CD1c-positive myeloid dendritic cell (primary cell): Measurements from ENCODE around the gene KIAA1958.

Experiments used
- DNase-seq: peaks from one replicate; pipeline ENCODE4 v3.0.0-alpha.2; 2016; ENCODE audit errors: extremely low spot score

The KIAA1958 gene

DNA sequence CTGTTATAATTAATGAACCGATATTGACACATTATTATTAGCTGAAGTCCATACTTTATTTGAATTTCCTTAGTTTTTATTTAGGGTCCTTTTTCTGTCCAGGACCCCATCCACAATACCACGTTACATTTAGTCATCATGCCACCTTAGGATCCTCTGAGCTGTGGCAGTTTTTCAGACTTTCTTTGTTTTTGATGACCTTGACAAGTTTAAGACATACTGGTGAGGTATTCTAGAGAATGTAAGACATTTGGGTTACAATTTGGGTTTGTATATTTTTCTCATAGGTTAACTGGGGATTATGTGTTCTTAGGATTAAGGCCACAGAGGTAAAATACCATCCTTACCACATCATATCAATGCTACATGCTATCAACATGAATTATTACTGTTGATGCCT lies 42.7 kb downstream of the KIAA1958 start:
- no peak for DNase-seq

DNA sequence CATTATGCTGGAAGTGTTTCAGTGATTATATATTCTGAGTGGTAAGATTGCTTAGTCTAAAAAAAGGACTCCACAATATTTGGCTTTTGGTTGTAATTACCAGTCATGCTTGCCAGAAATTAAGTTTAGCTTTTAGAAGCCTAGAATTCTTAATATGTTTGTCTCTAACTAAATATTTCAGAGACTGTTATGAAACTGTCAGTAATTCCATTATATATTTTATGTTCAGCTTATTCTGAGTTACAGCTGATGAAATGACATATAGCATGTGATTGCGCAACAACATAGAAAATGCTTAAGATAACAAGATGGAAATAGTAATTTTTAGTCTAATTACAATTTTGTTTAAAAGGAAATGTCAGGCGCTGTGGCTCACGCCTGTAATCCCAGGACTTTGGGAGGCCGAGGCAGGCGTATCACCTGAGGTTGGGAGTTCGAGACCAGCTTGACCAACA lies 44.2 kb downstream of the KIAA1958 start:
- DNase-seq = no peak

DNA sequence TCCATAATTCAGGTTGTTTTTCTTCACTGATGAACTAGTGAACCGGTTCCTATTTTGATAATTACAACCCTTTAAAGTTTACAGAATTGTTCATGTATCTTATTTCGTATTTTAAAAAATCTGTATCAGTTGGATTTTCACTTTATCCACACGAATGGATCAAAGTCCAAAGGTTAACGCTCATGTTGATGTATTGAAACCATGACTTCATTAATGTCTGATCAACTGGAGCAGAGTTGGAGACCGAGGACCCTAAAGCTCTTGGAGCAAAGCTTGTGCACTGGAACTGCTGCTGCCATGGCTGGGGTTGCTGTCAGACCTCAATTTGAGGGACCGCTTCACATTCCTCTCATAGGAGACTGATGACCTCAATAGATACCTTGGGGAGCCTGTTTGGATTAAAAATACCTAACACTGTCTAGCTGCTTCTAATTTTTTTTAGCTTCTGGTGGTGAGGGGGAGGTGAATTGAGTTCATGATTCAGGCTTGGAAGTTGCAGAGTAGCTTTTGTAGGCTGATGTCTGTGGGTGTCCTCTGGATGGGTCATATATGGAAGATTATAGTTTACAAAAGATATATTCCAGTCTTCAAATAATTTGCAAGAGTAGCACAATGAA lies 45.1 kb downstream of the KIAA1958 start:
- DNase-seq = no peak

DNA sequence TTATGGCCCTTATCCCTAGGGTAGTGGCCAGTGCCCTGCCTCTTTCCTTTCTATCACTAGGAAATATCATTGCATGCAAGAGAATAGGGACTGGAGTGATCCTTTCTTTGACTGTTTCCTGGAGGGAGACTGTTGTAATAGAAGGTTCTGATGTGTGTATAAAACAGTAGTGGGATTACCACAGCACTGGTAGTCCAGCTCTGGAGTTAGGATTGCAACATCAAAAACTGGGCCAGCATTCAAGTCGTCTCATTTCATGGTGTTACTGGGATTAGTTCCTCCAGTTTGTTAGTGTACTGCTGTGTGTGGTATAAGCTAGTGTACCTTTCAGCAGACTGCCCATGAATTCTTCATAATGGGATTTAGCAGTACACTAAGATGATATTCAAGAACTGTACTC lies 45.8 kb downstream of the KIAA1958 start:
- no peak for DNase-seq

DNA sequence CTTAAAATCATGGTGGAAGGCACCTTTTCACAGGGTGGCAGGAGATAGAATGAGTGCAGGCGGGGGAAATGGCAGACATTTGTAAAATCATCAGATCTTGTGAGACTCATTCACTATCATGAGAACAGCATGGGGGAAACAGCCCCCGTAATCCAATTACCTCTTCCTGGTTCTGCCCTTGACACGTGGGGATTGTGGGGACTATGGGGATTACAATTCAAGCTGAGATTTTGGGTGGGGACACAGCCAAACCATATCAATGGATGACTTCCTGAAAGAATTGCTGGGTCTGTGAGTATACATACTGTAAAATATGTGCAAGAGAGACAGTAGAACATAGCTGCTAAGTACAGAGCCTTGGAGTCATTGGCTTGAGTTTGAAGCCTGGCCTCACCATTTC lies 47.0 kb downstream of the KIAA1958 start:
- DNase-seq = no peak

DNA sequence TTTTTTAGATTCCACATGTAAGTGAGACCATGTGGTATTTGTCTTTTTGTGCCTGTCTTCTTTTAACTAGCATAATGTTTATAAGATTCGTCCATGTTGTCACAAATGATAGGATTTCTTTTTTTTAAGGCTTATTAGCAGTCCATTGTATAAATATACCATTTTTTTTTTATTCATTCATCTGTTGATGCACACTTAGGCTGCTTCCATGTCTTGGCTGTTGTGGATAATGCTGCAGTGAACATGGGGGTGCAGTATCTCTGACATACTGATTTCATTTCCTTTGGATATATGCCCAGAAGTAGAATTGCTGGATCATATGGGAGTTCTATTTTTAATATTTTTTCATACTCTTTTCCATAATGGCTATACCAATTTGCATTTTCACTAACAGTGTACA lies 48.7 kb downstream of the KIAA1958 start:
- DNase-seq = no peak

DNA sequence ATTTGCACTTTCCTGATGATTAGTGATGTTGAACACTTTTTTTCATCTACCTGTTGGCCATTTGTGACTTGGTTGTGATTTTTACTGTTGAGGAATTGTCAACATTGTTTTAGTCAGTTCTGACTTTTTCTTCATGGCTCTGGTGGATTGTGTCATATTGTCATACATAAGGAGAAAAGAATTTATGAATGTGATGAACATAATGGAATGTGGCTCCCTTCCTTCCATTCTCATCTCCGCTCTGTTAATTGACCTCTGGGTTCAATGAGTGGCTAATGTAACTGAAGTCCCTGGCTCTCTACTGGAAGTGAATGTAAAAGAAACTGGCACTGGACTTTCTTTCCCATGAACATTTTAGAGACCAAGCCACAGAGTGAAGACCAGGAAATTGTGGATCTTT lies 49.2 kb downstream of the KIAA1958 start:
- no peak for DNase-seq

DNA sequence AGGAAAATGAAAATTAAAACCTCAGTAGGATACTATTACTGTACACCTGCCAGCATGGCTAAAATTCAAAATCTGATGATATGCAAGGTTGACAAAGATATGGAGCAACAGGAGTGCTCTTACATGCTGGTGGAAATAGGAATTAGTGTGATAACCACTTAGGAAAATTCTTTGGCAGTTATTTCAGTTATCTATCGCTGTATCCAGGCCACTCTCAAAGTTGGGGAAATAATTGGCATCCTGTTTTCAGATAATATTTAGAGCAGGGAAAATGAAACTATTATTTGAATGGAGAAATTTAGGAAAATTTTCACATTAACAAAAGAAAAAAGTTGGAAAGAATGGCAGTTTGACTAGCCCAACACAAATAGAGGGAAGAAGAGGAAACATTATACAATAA lies 50.9 kb downstream of the KIAA1958 start:
- DNase-seq = no peak

DNA sequence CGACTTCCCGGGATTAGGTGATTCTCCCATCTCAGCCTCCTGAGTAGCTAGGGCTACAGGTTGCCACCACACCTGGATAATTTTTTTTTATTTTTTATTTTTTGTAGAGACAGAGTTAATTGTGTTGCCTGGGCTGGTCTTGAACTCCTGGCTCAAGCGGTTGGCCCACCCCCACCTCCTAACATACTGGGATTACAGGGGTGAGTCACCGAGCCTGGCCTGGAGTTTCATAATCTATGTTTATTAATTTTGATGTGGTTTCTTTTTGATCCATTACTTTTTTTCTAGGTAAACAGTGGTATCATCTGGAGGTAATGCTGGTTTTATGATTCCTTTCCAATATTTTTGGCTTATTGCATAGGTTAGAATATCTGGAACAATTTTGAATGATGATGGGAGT lies 54.2 kb downstream of the KIAA1958 start:
- no peak for DNase-seq

DNA sequence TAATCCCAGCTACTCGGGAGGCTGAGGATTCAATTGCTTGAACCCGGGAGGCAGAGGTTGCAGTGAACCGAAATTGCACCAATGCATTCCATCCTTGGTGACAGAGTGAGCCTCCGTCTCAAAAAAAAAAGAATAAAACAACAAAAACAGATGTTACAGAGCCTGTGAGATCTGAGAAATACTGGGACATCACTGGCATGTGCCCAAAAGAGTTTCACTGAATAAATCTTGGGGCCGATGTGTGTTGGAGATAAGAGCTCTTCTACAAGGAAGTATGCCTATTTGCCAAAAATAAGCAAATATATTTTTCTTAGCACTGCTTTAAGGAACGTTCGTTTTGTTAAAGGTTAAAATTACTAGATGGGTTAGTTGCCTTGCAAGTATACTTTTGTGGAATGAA lies 55.1 kb downstream of the KIAA1958 start:
- DNase-seq = no peak

DNA sequence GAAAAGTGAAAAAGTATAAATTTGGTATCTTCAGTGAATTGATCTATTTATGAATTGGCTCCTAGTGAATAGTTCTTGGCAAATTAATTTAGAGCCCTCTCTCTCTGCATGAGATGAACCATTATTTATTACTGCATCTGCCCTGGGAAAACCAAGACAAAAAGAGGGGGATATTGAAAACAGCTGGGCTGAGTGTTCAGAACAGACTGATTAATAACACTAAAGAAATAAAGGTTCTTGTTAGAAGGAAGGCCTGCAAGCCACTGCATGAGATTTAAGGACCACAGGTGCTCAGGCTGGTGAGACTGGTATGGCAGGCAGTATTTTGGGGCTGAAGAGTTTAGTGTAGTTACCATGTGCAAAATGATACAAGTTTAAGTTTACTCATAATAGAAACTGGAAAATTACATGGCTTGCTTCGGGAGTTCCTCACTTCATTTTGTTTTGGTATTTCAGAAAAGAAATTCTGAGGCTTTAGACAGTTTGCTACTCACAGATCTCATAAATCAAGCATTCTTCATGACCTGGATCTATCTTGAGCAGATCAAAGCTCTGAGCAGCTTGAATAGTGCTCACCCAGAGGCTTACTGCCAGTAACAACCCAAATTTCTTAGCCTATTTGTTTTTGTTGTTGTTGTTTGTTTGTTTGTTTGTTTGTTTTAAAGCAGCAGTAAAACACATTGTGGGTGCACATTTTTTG lies 56.1 kb downstream of the KIAA1958 start:
- no peak for DNase-seq

DNA sequence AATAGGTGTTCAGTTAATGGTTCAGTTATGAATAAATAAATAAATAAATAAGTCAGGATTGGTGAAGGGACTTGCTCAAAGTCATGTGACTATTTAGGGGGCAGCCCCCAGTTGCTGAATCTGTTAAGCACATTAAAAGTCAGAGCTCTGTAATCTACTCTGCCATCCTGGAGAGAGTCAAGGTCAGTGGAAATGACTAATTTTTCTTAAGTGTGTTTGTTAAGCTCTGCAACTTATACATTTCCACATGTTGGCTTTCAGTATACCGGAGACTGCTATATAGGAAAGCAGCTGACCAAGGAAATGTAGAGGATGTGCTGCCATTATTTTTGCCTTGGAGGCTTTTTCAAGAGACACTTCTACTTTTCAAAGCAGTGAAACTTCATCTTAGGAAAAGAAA lies 57.9 kb downstream of the KIAA1958 start:
- DNase-seq = no peak

DNA sequence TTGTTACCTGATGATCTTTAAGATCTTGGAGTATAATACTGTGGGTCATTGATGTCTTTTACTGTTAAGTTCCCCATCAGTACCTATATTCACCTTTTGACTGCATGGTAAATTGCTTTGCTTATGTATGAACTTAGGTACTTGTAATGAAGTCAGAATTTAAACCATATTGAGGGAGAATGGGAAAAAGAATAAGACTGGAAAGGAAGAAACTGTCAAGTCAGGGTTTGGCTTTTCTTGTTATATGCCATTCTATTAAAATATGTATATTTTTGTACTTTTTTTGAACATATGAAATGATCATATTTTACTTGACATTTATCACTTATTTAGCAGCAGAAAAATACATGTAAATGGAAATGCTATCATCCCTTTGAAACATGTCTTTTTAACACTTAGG lies 58.6 kb downstream of the KIAA1958 start:
- DNase-seq = no peak

DNA sequence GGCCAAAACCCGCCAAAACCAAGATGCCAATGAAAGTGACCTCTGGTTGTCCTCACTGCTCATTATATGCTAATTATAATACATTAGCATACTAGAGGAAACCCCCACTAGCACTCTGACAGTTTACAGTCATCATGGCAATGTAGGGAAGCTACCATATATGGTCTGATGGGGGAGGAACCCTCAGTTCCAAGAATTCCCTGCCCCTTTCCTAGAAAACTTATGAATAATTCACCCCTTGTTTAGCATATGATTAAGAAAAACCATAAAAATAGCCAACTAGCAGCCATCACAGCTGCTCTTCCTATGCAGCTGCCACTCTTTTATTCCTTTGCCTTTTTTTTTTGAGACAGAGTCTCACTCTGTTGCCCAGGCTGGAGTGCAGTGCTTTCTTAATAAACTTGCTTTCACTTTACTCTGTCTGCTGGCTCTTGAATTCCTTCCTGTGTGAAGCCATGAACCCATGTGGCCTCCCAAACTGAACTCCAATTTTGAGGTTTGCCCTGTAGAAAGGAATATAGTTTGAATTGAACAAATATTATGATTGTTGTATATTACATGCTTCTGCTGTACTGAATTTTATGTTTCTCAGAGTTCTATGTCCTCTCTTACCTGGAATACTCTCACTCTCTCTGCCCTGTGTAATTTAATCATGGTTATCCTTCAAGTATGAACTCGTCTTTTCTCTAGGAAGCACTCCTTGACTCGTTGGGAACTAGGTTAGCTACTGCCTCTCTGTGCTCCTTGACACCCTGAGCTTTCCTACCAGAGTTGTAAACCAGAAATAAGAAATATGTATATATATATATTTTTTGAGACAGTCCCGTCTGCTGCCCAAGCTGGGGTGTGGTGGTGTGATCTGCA lies 59.8 kb downstream of the KIAA1958 start:
- DNase-seq = peak; percentile 54

DNA sequence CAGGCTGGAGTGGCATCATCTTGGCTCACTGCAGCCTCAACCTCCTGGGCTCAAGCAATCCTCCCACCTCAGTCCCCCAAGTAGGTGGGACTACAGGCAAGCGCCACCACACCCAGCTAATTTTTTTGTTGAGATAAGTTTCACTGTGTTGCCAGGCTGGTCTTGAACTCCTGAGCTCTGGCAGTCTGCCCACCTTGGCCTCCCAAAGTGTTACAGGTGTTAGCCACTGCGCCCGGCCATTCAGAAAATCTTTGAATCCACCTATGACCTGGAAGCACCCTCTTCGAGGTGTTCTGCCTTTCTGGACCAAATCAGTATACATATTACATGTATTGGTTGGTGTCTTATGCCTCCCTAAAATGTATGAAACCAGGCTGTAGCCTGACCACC lies 61.4 kb downstream of the KIAA1958 start:
- DNase-seq = no peak

DNA sequence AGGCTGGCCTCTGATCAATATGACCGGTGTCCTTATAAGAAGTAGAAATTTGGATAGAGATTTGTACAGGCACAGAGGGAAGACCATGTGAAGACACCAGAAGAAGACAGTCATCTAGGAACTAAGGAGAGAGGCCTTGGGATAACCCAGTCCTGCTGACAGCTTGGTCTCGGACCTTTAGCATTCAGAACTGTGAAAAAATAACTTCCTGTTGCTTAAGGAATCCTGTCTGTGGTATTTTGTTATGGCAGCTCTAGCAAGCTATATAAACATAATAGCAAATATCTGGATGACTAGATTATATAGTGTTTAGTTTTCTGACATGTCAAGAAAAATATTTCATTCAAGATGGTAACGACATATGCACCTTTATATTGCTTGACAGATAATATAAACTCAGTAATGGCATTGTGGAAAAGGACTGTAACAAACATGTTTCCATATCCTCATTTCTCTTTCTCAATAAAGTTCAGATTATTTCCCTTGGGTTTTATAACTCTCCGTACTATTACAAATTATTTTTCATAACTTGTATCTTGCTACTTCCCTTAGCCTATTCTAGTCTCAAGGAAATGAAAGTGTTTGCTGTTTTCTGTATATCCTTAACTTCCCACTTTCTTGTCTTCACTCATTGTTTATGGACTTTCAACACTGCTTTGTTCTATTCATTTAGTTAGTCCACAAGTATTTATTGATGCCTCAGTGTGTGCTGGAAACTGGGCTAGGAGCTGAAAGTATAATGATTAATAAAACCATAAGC lies 62.4 kb downstream of the KIAA1958 start:
- DNase-seq = peak; percentile 19

DNA sequence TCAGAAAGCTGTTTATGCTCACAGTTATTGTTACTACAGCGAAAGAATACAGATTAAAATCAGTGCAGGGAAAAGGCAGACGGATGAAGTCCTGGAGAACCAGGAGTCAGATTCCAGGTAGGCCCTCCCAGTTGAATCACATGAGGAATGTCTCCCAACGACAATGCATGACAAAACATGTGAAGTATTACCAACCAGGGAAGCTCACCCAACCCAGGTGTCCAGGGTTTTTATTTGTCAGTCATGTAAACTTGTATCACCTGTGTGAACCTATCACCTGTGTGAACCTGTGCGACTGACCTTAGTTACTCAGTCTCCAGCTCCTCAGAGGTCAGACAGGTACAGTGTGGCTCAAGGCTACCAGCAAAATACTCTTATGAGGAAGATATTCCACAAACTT lies 63.9 kb downstream of the KIAA1958 start:
- DNase-seq = no peak

DNA sequence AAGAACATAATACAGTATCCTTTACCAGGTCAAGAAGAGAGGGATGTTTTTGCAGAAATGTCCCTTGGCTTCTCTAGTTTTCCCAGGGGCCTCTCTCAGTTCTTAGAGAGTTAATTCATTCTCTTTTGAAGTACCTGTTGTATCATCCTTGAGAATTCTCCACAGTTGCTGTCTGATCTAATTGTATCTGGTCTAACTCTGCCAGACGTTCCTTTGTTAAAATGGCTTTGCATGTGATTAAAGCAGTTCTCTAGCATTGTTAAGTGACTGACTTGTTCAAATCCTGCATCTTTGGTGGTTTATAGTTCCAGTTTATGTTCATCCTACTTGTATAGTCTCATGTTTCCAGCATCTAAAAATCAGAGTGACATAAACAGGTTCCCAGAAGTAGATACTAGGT lies 65.0 kb downstream of the KIAA1958 start:
- DNase-seq = no peak

DNA sequence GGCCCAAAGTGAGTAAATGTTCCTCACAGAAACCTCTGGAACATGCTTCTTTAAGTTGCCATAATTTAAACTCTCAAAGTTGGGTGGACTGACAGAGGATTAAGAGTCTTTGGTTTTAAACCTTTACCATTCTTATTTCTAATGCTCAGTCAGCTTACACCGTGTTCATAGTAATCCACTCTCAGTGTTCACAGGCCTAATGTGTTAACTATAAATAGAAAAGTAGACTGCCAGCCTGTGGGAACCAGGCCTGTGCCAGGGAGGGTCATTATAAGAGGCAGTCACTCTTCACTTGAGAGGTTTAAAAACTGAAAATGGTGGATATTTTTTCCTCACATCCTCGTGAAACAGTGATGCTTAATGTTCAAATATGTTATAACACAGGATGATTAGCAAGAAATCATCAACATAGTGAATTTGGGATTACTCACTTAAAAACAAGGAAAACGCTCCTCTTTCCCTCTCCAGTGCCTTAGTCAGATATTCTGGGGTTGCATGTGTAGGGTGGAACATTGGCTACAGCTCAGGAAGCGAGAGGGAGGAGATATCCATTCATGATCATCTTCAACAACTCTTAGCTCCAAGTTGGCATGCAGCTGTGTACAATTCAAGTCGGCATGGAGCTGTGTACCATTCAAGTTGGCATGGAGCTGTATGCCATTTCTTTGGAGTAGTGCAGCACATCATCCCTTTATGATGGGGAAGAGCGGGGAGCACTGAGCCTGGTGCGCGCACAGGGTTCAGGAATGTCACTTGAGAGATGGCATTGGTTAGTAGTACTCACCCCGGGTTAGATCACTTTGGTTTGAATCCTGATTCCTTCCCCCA lies 65.8 kb downstream of the KIAA1958 start:
- no peak for DNase-seq

DNA sequence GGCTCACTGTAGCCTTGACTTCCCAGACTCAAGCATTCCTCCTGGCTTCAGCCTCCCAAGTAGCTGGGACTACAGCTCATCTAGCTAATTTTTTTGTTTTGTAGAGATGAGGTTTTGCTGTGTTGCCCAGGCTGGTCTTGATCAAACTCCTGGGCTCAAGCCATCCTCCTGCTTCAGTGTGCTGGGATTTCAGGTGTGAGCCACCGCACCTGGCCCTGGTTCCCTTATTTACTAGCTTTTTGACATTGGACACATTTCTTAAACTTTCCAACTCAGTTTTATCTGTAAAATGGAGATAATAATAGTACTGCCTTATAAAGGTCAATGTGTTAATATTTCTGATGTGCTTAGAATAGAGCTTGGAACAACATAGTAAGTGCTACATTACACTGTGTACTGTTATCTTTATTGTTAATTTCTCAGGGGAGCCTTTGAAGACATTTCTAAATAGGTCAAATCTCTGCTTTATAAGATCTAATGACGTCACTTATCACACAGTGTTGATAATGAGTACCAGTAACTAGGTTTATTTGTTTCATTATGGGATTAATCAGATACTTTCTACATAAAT lies 66.7 kb downstream of the KIAA1958 start:
- DNase-seq = no peak

DNA sequence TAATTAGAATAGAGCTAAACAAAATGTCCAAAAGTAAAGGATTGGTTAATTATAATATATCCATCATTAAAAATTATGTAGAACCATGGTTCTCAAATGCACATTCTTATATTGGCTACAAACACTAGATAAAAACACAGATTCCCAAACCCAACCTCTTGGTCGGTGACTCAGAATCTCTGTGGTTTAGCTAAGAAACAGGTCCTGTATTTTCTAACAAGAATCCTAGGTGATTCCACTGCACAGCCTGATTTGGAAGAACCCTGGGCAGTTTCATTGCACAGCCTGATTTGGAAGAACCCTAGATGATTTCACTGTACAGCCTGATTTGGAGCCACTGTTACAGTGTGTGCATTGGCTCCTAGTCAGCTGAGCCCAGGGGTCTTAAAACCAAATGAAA lies 67.9 kb downstream of the KIAA1958 start:
- no peak for DNase-seq
